Testis (tissue), 3 donors: ENCODE data around the gene ATXN7. TPM values are rescaled to one million over a fixed set of nuclear protein-coding genes. Genes with fewer than 3 reads are reported as not detected.

Experiments used
- DNase-seq: peaks from one replicate; pipeline ENCODE4 v3.0.0-alpha.2; 2019
- H3K27ac ChIP-seq, 2 donors: fragments of 200-600 bp; sonication (generic); one replicate each; pipeline ENCODE4 v1.5.1; 2019
- H3K27me3 ChIP-seq: fragments of 200-600 bp; sonication (generic); one replicate; pipeline ENCODE4 v1.5.1; 2019
- H3K36me3 ChIP-seq: fragments of 200-600 bp; sonication (generic); one replicate; pipeline ENCODE4 v1.5.1; 2017; ENCODE audit warnings: low read depth; ENCODE audit errors: missing control alignments
- H3K4me1 ChIP-seq: fragments of 200-600 bp; sonication (generic); one replicate; pipeline ENCODE4 v1.5.1; 2019
- H3K4me3 ChIP-seq, 2 donors: fragments of 200-600 bp; sonication (generic); one replicate each; pipeline ENCODE4 v1.5.1; 2017 to 2019
- H3K9me3 ChIP-seq: fragments of 200-600 bp; sonication (generic); one replicate; pipeline ENCODE4 v1.5.1; 2017
- CTCF ChIP-seq, 3 experiments: fragments of 450-650 bp in 2 of 3; fragments of 200-600 bp in 1 of 3; sonication (generic) in 1 of 3; IDR thresholded peaks; one replicate each; pipeline ENCODE4 v1.5.1; 2016 to 2019; ENCODE audit warnings: antibody characterized with exemption in 3 of 3, mild to moderate bottlenecking in 2 of 3, moderate library complexity in 1 of 3
- POLR2A ChIP-seq: fragments of 450-650 bp; IDR thresholded peaks from one replicate; pipeline ENCODE4 v1.6.1; 2017; ENCODE audit warnings: antibody characterized with exemption, mild to moderate bottlenecking, moderate library complexity
- WGBS, 2 donors: methylation state at CpG; one replicate each; pipeline ENCODE4 v1.1.5; 2018; 5-methylcytosine and 5-hydroxymethylcytosine counted together
- intact Hi-C: fragments of 100-400 bp; cut with DNase I; formaldehyde crosslinking; loops from one replicate; pipeline ENCODE4 v1.15.1; 2023; ENCODE audit warnings: low total_unique reads
- polyA plus RNA-seq: library from polyadenylated mRNA; stranded (reverse); fragments of 350-450 nt; fragmentation: Illumina TruSeq; extraction: RNeasy Lipid Tissue Mini Kit (QIAGEN cat#74804); gene quantifications from one replicate; pipeline ENCODE4 v1.2.3, GENCODE V29; 2014; ENCODE audit warnings: low read depth, low replicate concordance; ENCODE audit not compliant: insufficient read depth
- total RNA-seq, 2 donors: library from RNA; depleted of rRNA; stranded (reverse); fragments of >200 nt; gene quantifications; one replicate each; pipeline ENCODE4 v1.2.3, GENCODE V29; 2016

The ATXN7 gene
- total and polyA plus RNA-seq, 3 donors from 2014 or later, result 30.9 to 47.6 (median 46.0) TPM

GRCh38 chr3:63947594-63947993, 83.9 kb downstream of the ATXN7 start:
- Histone ChIP-seq H3K36me3 (no peaks in the 10 kb centered on the region), H3K4me3 (no peak overlapping the region), H3K27me3 (no peaks in the 10 kb centered on the region), H3K9me3 (no peaks in the 10 kb centered on the region), H3K27ac (no peak overlapping the region), H3K4me1 (peaks cover 4% of the 10 kb centered on the region)
- 66 to 82% methylated on average over 2 of the region's 2 CpGs for WGBS, 2 donors
- DNase-seq, result no peak
- intact Hi-C loops, result no loop called here
- TF ChIP-seq CTCF (IDR thresholded peaks at IDR 0.05) (no peak), POLR2A (no peak)

- Histone ChIP-seq H3K36me3 (no peaks in the 10 kb centered on the region), H3K27ac (no peak overlapping the region), H3K9me3 (no peaks in the 10 kb centered on the region), H3K4me3 (no peak overlapping the region), H3K27me3 (no peaks in the 10 kb centered on the region), H3K4me1 (peaks cover 4% of the 10 kb centered on the region)
- no peak for TF ChIP-seq CTCF (IDR thresholded peaks at IDR 0.05)
- TF ChIP-seq POLR2A, result no peak
- no peak for DNase-seq
- WGBS, 2 donors, result 82 to 88% methylated on average over 2 of the region's 2 CpGs
- intact Hi-C loops, result no loop called here
These were observed 85.3 kb downstream of the ATXN7 start for GRCh38 chr3:63949005-63949404.

DNA sequence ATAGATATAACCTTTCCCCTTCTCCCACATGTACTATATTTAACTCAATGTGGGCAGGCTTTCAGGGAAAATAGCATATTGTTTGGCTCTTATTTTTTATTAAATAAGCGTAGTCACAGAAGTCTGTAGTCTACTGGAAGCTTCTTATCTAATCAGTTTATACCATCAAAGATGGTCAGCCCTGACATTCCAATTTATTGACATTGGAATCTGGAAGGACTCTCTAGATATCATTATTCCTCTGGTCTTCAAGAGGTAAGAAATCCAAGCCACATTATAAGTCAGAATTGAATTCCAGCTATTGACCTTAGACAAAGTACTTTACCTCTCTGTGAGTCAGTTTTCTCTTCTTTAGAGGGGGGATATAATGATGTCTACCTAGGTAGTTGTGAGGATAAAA, 87.0 kb downstream of the ATXN7 start:
- Histone ChIP-seq H3K4me3 (no peak overlapping the region), H3K4me1 (peaks cover under 1% of the 10 kb centered on the region), H3K36me3 (no peaks in the 10 kb centered on the region), H3K27ac (no peak overlapping the region), H3K27me3 (no peaks in the 10 kb centered on the region), H3K9me3 (no peaks in the 10 kb centered on the region)
- intact Hi-C loops, result no loop called here
- DNase-seq, result no peak
- WGBS, 2 donors, result 95 to 98% methylated on average over 1 of the region's 1 CpG
- TF ChIP-seq POLR2A (no peak), CTCF (IDR thresholded peaks at IDR 0.05) (no peak)

GRCh38 chr3:63951492-63952247, 88.0 kb downstream of the ATXN7 start:
- Histone ChIP-seq H3K4me1 (no peaks in the 10 kb centered on the region), H3K4me3 (no peak overlapping the region), H3K27me3 (no peaks in the 10 kb centered on the region), H3K27ac (no peak overlapping the region), H3K36me3 (no peaks in the 10 kb centered on the region), H3K9me3 (no peaks in the 10 kb centered on the region)
- DNase-seq, result no peak
- TF ChIP-seq POLR2A (no peak), CTCF (IDR thresholded peaks at IDR 0.05) (no peak)
- 63 to 81% methylated on average over 1 of the region's 1 CpG for WGBS, 2 donors
- intact Hi-C loops, result no loop called here

- Histone ChIP-seq H3K4me1 (no peaks in the 10 kb centered on the region), H3K27ac (no peak overlapping the region), H3K27me3 (no peaks in the 10 kb centered on the region), H3K36me3 (no peaks in the 10 kb centered on the region), H3K9me3 (no peaks in the 10 kb centered on the region), H3K4me3 (no peak overlapping the region)
- intact Hi-C loops, result no loop called here
- WGBS, 2 donors, result 91 to 94% methylated on average over 2 of the region's 2 CpGs
- DNase-seq, result no peak
- no peak for TF ChIP-seq CTCF (IDR thresholded peaks at IDR 0.05)
- TF ChIP-seq POLR2A, result no peak
These were observed 88.6 kb downstream of the ATXN7 start for GRCh38 chr3:63952248-63952594.
